SK-N-SH treated with all-trans-retinoic acid at 6 μM for 48 hours (cell line): Measurements from ENCODE around the gene ELF5.

Experiments
- ATAC-seq: fragments of 200-7000 bp; cut with Tn5 transposase; 3 replicates; pipeline ENCODE4 v1.9.1; 2020; ENCODE audit warnings: mild to moderate bottlenecking, moderate library complexity
- ARNTL ChIP-seq: fragments of 450-650 bp; formaldehyde crosslinking; IDR thresholded peaks from 2 replicates; pipeline ENCODE4 v1.5.0; 2020; ENCODE audit warnings: low read depth, mild to moderate bottlenecking, moderate library complexity, borderline replicate concordance
- BACH2 ChIP-seq: fragments of 250-450 bp; sonication (Bioruptor Pico); IDR thresholded peaks from 2 replicates; pipeline ENCODE4 v1.9.0; 2021; ENCODE audit warnings: mild to moderate bottlenecking, borderline replicate concordance
- CSDC2 ChIP-seq: fragments of 250-450 bp; sonication (Bioruptor Pico); IDR thresholded peaks from 2 replicates; pipeline ENCODE4 v1.5.0; 2020; ENCODE audit warnings: mild to moderate bottlenecking, moderate library complexity
- CSRNP3 ChIP-seq: fragments of 250-450 bp; sonication (Bioruptor Pico); IDR thresholded peaks from 2 replicates; pipeline ENCODE4 v1.5.1; 2021; ENCODE audit warnings: mild to moderate bottlenecking, moderate library complexity
- ESRRG ChIP-seq: fragments of 250-450 bp; sonication (Bioruptor Pico); IDR thresholded peaks from 2 replicates; pipeline ENCODE4 v1.6.1; 2021; ENCODE audit warnings: mild to moderate bottlenecking
- GLIS3 ChIP-seq: fragments of 250-450 bp; sonication (Bioruptor Pico); IDR thresholded peaks from 2 replicates; pipeline ENCODE4 v1.5.0; 2020; ENCODE audit warnings: mild to moderate bottlenecking, moderate library complexity
- OSR1 ChIP-seq: fragments of 250-450 bp; sonication (Bioruptor Pico); IDR thresholded peaks from 2 replicates; pipeline ENCODE4 v1.8.0; 2022; ENCODE audit warnings: moderate library complexity, mild to moderate bottlenecking, inconsistent platforms
- PPARA ChIP-seq: fragments of 250-450 bp; sonication (Bioruptor Pico); IDR thresholded peaks from 2 replicates; pipeline ENCODE4 v1.5.0; 2020; ENCODE audit warnings: mild to moderate bottlenecking, borderline replicate concordance
- RARB ChIP-seq: fragments of 250-450 bp; sonication (Bioruptor Pico); IDR thresholded peaks from 2 replicates; pipeline ENCODE4 v1.8.0; 2021; ENCODE audit warnings: mild to moderate bottlenecking, moderate library complexity
- SNAI2 ChIP-seq: fragments of 250-450 bp; sonication (Bioruptor Pico); IDR thresholded peaks from 2 replicates; pipeline ENCODE4 v1.5.0; 2020; ENCODE audit warnings: mild to moderate bottlenecking, moderate library complexity
- TOX ChIP-seq: fragments of 250-450 bp; sonication (Bioruptor Pico); IDR thresholded peaks from 2 replicates; pipeline ENCODE4 v1.8.0; 2021; ENCODE audit warnings: mild to moderate bottlenecking, moderate library complexity, borderline replicate concordance
- ZC3H10 ChIP-seq: fragments of 250-450 bp; sonication (Bioruptor Pico); IDR thresholded peaks from 2 replicates; pipeline ENCODE4 v1.5.1; 2021; ENCODE audit warnings: mild to moderate bottlenecking, moderate library complexity
- ZFP30 ChIP-seq: fragments of 450-650 bp; formaldehyde crosslinking; IDR thresholded peaks from 2 replicates; pipeline ENCODE4 v1.5.0; 2022; ENCODE audit warnings: mild to moderate bottlenecking, moderate library complexity
- ZNF565 ChIP-seq: fragments of 450-650 bp; formaldehyde crosslinking; conservative IDR thresholded peaks from 2 replicates; pipeline ENCODE4 v1.5.0; 2020; ENCODE audit warnings: low read depth, mild to moderate bottlenecking, moderate library complexity
- ZNF70 ChIP-seq: fragments of 450-650 bp; formaldehyde crosslinking; IDR thresholded peaks from 2 replicates; pipeline ENCODE4 v1.5.0; 2020; ENCODE audit warnings: mild to moderate bottlenecking, moderate library complexity
- ZNF8 ChIP-seq: fragments of 450-650 bp; formaldehyde crosslinking; IDR thresholded peaks from 2 replicates; pipeline ENCODE4 v1.5.0; 2020; ENCODE audit warnings: mild to moderate bottlenecking, moderate library complexity
- TF ChIP-seq, protein P1 (sequence below): fragments of 250-450 bp; sonication (Bioruptor Pico); IDR thresholded peaks from 2 replicates; pipeline ENCODE4 v1.8.0; 2021; ENCODE audit warnings: low read depth, mild to moderate bottlenecking, moderate library complexity, borderline replicate concordance
- TF ChIP-seq, protein P2 (sequence below): fragments of 250-450 bp; sonication (Bioruptor Pico); IDR thresholded peaks from 2 replicates; pipeline ENCODE4 v1.8.0; 2020; ENCODE audit warnings: mild to moderate bottlenecking, moderate library complexity, borderline replicate concordance
- TF ChIP-seq, protein P3 (sequence below): fragments of 250-450 bp; sonication (Bioruptor Pico); IDR thresholded peaks from 2 replicates; pipeline ENCODE4 v1.5.1; 2020; ENCODE audit warnings: low read depth, mild to moderate bottlenecking, moderate library complexity

Gene ELF5

DNA sequence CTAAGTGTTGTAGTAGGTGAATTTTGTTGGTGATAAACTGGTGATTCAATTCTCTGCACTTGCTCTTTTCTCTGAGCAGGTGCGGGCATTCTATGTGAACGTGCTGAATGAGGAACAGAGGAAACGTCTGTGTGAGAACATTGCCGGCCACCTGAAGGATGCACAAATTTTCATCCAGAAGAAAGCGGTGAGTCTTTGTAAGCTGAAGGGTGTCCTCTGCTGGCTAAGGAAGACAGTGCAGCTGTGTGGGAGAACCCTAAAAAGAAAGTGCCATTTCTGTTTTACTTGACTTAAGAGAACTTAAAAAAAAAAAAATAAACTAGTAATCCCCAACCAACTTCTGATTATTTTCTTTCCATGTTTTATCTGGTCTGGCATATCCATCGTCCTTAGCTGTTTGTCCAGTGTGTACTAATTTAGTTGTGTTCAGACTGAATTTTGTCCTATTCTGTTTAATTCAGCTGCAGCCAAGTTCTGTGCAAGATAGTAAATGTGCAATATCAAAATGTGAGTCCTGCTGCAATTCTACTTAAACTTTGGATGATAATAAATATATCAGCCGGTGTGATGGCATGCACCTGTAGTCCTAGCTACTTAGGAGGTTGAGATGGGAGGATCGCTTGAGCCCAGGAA, 45.3 kb downstream of the ELF5 start:
- TF ChIP-seq ZC3H10 (CRISPR knock-in tag) (no peak), BACH2 (CRISPR knock-in tag) (no peak), ZNF565 (no peak), TOX (CRISPR knock-in tag) (no peak)
- TF ChIP-seq, protein P1, sequence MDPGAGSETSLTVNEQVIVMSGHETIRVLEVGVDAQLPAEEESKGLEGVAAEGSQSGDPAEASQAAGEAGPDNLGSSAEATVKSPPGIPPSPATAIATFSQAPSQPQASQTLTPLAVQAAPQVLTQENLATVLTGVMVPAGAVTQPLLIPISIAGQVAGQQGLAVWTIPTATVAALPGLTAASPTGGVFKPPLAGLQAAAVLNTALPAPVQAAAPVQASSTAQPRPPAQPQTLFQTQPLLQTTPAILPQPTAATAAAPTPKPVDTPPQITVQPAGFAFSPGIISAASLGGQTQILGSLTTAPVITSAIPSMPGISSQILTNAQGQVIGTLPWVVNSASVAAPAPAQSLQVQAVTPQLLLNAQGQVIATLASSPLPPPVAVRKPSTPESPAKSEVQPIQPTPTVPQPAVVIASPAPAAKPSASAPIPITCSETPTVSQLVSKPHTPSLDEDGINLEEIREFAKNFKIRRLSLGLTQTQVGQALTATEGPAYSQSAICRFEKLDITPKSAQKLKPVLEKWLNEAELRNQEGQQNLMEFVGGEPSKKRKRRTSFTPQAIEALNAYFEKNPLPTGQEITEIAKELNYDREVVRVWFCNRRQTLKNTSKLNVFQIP (CRISPR knock-in tag): no peak
- ATAC-seq: no peak

- TF ChIP-seq, protein P2, sequence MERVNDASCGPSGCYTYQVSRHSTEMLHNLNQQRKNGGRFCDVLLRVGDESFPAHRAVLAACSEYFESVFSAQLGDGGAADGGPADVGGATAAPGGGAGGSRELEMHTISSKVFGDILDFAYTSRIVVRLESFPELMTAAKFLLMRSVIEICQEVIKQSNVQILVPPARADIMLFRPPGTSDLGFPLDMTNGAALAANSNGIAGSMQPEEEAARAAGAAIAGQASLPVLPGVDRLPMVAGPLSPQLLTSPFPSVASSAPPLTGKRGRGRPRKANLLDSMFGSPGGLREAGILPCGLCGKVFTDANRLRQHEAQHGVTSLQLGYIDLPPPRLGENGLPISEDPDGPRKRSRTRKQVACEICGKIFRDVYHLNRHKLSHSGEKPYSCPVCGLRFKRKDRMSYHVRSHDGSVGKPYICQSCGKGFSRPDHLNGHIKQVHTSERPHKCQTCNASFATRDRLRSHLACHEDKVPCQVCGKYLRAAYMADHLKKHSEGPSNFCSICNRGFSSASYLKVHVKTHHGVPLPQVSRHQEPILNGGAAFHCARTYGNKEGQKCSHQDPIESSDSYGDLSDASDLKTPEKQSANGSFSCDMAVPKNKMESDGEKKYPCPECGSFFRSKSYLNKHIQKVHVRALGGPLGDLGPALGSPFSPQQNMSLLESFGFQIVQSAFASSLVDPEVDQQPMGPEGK (CRISPR knock-in tag): no peak
- TF ChIP-seq ZNF8 (CRISPR knock-in tag) (peak; percentile 38; the same call in 1 of the 2 replicates), RARB (CRISPR knock-in tag) (no peak), ZFP30 (CRISPR knock-in tag) (peak; percentile 99), ZNF70 (CRISPR knock-in tag) (no peak), OSR1 (CRISPR knock-in tag) (no peak)
- TF ChIP-seq, protein P1 (CRISPR knock-in tag): 0 out of 2 replicates have a peak, but pooled peaks have one; percentile 77
- ATAC-seq: no peak
These were observed 46.6 kb downstream of the ELF5 start for GRCh38 chr11:34466802-34467488.

DNA sequence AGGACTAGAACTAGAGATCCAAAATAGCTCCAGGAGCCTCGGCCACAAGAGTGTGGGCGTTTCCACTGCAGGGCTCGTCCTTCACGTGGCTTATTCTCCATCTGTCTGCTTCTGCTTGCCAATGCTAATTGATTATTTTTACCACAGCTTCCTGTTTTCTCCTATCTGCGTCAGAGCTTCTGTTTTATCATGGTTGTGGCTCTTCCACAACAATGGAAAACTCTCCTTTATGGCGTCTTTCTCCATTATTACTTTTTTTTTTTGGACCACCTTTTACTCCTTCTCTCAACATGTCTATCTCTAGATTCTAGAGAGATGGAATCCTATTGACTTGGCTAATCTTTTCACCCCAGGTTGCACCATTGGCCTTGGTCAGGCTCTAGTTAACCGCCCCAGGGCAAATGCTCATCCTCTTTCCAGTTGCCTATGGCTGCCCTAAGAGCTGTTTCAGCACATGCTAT, 49.0 kb downstream of the ELF5 start:
- ATAC-seq: no peak
- TF ChIP-seq OSR1 (CRISPR knock-in tag): no peak
- no peak for TF ChIP-seq ARNTL
- TF ChIP-seq CSDC2: no peak
- TF ChIP-seq, protein P3, sequence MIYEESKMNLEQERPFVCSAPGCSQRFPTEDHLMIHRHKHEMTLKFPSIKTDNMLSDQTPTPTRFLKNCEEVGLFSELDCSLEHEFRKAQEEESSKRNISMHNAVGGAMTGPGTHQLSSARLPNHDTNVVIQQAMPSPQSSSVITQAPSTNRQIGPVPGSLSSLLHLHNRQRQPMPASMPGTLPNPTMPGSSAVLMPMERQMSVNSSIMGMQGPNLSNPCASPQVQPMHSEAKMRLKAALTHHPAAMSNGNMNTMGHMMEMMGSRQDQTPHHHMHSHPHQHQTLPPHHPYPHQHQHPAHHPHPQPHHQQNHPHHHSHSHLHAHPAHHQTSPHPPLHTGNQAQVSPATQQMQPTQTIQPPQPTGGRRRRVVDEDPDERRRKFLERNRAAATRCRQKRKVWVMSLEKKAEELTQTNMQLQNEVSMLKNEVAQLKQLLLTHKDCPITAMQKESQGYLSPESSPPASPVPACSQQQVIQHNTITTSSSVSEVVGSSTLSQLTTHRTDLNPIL (CRISPR knock-in tag): no peak
- TF ChIP-seq, protein P1 (CRISPR knock-in tag): no peak
- TF ChIP-seq, protein P2 (CRISPR knock-in tag): no peak
- no peak for TF ChIP-seq ESRRG (CRISPR knock-in tag)
- TF ChIP-seq SNAI2 (CRISPR knock-in tag): no peak
- no peak for TF ChIP-seq ZFP30 (CRISPR knock-in tag)
- TF ChIP-seq TOX (CRISPR knock-in tag): no peak
- no peak for TF ChIP-seq ZNF565
- TF ChIP-seq PPARA (CRISPR knock-in tag): no peak
- TF ChIP-seq CSRNP3 (CRISPR knock-in tag): no peak
- no peak for TF ChIP-seq GLIS3 (CRISPR knock-in tag)
- no peak for TF ChIP-seq ZC3H10 (CRISPR knock-in tag)
- TF ChIP-seq ZNF70 (CRISPR knock-in tag): no peak
- TF ChIP-seq ZNF8 (CRISPR knock-in tag): no peak
- TF ChIP-seq BACH2 (CRISPR knock-in tag): no peak
- no peak for TF ChIP-seq RARB (CRISPR knock-in tag)
